Measurements from ENCODE around the gene ELMOD1. TPM values are rescaled to one million over a fixed set of nuclear protein-coding genes. Genes with fewer than 3 reads are reported as not detected.
A peak's percentile ranks its signal among the peaks of the same experiment; 100 is the strongest.

The ELMOD1 gene
- total RNA-seq, 1 donor = under 0.01 TPM

DNA sequence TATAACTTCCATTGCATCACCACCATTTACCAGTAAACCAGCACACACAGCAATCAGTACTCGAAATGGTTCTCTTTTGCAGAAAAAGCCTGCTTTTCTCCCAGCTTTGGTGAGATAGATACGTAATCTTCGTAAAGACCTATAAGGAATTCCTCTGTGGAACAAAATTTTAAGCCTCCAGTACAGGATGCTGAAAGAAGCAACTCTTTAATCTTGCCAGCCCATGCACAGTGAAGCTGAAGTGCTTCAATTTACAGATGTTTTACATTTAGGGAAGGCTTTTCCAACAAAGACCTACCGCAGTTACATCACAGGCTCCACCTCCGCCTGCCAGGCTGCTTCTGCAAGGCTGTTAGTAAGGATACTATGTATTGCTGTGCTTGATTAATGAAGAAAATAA lies 1.9 kb downstream of the ELMOD1 start:
- no peak for TF ChIP-seq CTCF (IDR thresholded peaks at IDR 0.05; ENCODE audit: extremely low read depth, low read depth, low read length)
- DNase-seq (ENCODE audit: insufficient read length, low spot score, missing footprints) = no peak
- no peaks in the 10 kb centered on the region for H3K79me2 ChIP-seq (ENCODE audit: insufficient read depth, low read length)
- no peak overlapping the region for H3K4me3 ChIP-seq (ENCODE audit: insufficient read depth, low read length)
- H2AFZ ChIP-seq (ENCODE audit: low read length) = no peak overlapping the region
- H3K36me3 ChIP-seq (ENCODE audit: insufficient read depth, low read length) = no peaks in the 10 kb centered on the region
- no peak overlapping the region for H3K27ac ChIP-seq (ENCODE audit: low read depth, low read length)
- H4K20me1 ChIP-seq (ENCODE audit: insufficient read depth, low read length) = no peaks in the 10 kb centered on the region
- H3K9me3 ChIP-seq (ENCODE audit: low read depth, low read length) = no peaks in the 10 kb centered on the region
- H3K4me1 ChIP-seq (ENCODE audit: insufficient read depth, low read length) = peaks cover 5% of the 10 kb centered on the region
- H3K4me2 ChIP-seq (ENCODE audit: insufficient read depth, low read length) = no peak overlapping the region
- H3K27me3 ChIP-seq (ENCODE audit: insufficient read depth, low read length) = peaks cover 82% of the 10 kb centered on the region

- Histone ChIP-seq H3K4me1 (ENCODE audit: insufficient read depth, low read length) (peaks cover 5% of the 10 kb centered on the region), H3K9me3 (ENCODE audit: low read depth, low read length) (no peaks in the 10 kb centered on the region), H3K4me2 (ENCODE audit: insufficient read depth, low read length) (no peak overlapping the region), H3K27ac (ENCODE audit: low read depth, low read length) (no peak overlapping the region), H3K36me3 (ENCODE audit: insufficient read depth, low read length) (no peaks in the 10 kb centered on the region), H2AFZ (ENCODE audit: low read length) (no peak overlapping the region), H3K27me3 (ENCODE audit: insufficient read depth, low read length) (peaks cover 74% of the 10 kb centered on the region), H4K20me1 (ENCODE audit: insufficient read depth, low read length) (no peaks in the 10 kb centered on the region), H3K4me3 (ENCODE audit: insufficient read depth, low read length) (no peak overlapping the region), H3K79me2 (ENCODE audit: insufficient read depth, low read length) (no peaks in the 10 kb centered on the region)
- no peak for DNase-seq (ENCODE audit: insufficient read length, low spot score, missing footprints)
- TF ChIP-seq CTCF (IDR thresholded peaks at IDR 0.05; ENCODE audit: extremely low read depth, low read depth, low read length) = no peak
Measured at GRCh38 chr11:107593951-107594350, 3.0 kb downstream of the ELMOD1 start.

GRCh38 chr11:107594736-107595135 lies 3.8 kb downstream of the ELMOD1 start:
- no peak for TF ChIP-seq CTCF (IDR thresholded peaks at IDR 0.05; ENCODE audit: extremely low read depth, low read depth, low read length)
- no peak for DNase-seq (ENCODE audit: insufficient read length, low spot score, missing footprints)
- Histone ChIP-seq H3K4me1 (ENCODE audit: insufficient read depth, low read length) (peaks cover 5% of the 10 kb centered on the region), H3K79me2 (ENCODE audit: insufficient read depth, low read length) (no peaks in the 10 kb centered on the region), H3K9me3 (ENCODE audit: low read depth, low read length) (no peaks in the 10 kb centered on the region), H2AFZ (ENCODE audit: low read length) (no peak overlapping the region), H4K20me1 (ENCODE audit: insufficient read depth, low read length) (no peaks in the 10 kb centered on the region), H3K27ac (ENCODE audit: low read depth, low read length) (no peak overlapping the region), H3K36me3 (ENCODE audit: insufficient read depth, low read length) (no peaks in the 10 kb centered on the region), H3K27me3 (ENCODE audit: insufficient read depth, low read length) (peaks cover 67% of the 10 kb centered on the region), H3K4me3 (ENCODE audit: insufficient read depth, low read length) (no peak overlapping the region), H3K4me2 (ENCODE audit: insufficient read depth, low read length) (no peak overlapping the region)

DNA sequence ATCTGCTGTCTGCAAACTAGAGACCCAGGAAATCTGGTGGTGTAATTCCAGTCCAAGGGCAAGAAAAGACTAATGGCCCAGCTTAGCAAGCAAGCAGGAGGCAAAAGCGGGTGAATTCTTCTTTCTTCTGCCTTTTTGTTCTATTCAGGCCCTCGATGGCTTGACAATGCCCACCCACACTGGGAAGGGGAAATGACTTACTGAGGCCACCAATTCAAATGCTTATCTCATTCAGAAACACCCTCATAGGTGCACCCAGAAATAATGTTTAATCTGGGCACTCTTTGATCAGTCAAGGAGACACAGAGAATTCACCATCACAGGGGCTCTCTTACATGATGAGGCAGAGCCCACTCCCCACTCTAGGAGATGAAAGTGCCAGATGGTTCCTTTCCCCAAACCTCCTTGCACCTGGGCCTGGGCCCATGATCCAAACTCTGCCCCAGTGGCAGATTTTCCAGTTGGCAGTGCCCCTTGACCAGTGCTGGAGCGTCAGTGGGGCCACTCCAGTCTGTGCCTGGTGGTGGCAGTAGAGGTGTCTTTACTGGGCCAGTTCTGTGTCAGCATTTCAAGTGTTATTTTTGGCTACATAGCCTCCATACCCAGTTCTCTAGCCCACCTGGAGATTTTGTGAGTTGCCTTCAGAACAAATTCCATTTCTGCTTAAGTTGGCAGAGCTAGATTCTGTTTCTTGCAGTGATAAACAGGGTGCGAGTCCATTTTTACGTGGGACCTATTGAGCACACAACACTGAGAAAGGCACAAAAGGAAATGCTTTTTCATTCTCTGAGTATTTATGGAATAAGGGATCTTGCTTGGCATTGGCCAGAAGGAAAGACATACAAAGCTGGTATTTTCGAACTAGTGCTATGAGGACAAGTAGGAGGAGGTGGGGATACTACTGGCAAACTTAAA lies 7.5 kb downstream of the ELMOD1 start:
- peak; percentile 49 for TF ChIP-seq CTCF (IDR thresholded peaks at IDR 0.05; ENCODE audit: extremely low read depth, low read depth, low read length)
- no peaks in the 10 kb centered on the region for H3K9me3 ChIP-seq (ENCODE audit: low read depth, low read length)
- no peaks in the 10 kb centered on the region for H3K36me3 ChIP-seq (ENCODE audit: insufficient read depth, low read length)
- no peak overlapping the region for H3K4me3 ChIP-seq (ENCODE audit: insufficient read depth, low read length)
- peak; percentile 91 for DNase-seq (ENCODE audit: insufficient read length, low spot score, missing footprints)
- H3K79me2 ChIP-seq (ENCODE audit: insufficient read depth, low read length) = no peaks in the 10 kb centered on the region
- H4K20me1 ChIP-seq (ENCODE audit: insufficient read depth, low read length) = no peaks in the 10 kb centered on the region
- no peak overlapping the region for H2AFZ ChIP-seq (ENCODE audit: low read length)
- no peak overlapping the region for H3K4me2 ChIP-seq (ENCODE audit: insufficient read depth, low read length)
- no peak overlapping the region for H3K27ac ChIP-seq (ENCODE audit: low read depth, low read length)
- H3K27me3 ChIP-seq (ENCODE audit: insufficient read depth, low read length) = peaks cover 44% of the 10 kb centered on the region
- H3K4me1 ChIP-seq (ENCODE audit: insufficient read depth, low read length) = no peaks in the 10 kb centered on the region

Measured in osteoblast (primary cell).